ENCODE measurements around the gene CALCB.

CALCB gene

DNA sequence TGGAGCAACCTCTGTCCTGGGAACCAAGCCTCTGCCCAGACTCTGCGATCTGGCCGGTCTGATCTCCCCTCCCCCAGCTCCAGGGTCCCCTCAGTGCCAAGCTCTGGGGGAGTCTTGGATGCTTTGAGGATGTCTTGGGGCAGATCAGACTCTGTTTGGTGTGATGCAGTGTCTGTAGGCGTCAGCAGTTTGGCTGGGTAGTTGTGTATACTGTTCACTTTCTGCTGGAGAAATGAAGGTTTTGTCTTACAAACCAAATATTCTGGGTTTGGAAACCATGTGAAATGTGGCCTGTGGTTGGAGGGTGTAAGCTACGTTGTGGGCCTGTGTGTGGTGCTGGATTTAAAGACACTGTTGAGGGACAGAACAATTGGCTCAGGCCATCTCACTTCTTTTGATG, 46.0 kb downstream of the CALCB start:
- no peak for DNase-seq

GRCh38 chr11:15119826-15120225, 46.4 kb downstream of the CALCB start:
- no peak for DNase-seq

DNA sequence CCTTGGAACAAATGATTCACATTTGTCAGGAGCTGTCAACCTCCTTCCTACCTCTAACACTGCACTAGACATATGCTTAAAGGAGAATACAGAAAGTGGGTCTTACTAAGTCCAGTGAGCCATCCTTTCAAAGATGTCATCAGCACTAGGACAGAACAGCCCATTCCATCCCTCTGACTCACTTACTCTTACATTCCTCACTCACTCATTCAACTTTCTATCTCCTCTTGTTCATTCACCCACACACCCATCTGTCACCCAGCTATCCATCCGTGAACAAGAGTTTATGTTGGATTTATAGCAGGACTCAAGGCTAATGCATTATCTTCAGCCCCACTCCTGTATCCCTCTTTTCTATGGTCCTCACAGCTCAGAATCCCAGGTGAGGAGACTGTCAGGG, 50.5 kb downstream of the CALCB start:
- DNase-seq, result no peak

GRCh38 chr11:15124528-15124927, 51.1 kb downstream of the CALCB start:
- no peak for DNase-seq

DNA sequence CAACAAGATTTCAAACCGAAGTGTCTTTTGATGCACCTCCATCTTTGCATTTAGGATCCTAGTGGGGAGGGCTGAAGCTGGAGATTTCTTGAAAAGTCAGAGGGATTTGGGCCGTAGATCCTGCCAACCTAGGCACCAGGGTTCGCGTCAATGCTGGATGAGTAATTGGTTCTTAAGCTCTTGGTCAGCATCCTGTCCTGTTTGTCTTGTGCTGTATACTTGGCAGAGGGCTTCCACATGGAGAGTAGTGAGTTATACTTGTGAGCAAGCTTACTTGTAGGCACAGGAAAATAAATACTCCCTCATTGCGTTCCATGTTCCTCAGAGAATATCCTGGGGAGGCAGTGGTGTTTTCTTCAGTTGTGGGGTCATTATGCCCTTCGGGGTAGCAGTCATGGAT, 53.9 kb downstream of the CALCB start:
- no peak for DNase-seq
